Measurements from ENCODE around the gene MILR1. TPM values are rescaled to one million over a fixed set of nuclear protein-coding genes. Genes with fewer than 3 reads are reported as not detected.
A peak's percentile ranks its signal among the peaks of the same experiment; 100 is the strongest.

Gene MILR1
- total and polyA plus RNA-seq, 4 donors = 1.2 to 3.8 (median 1.9) TPM

DNA sequence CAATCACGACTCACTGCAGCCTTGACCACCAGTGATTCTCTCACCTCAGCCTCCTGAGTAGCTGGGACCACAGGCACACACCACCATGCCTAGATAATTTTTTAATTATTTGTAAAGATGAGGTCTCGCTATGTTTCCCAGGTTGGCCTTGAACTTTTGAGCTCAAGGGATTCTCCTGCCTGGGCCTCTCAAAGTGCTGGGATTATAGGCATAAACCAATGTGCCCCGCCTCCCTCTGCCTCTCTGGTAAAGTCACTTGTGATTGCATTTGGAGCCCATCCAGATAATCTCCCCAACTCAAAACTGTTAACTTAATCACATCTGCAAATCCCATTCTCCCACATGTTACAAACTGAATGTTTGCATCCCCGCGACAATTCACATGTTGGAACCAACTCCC lies 46.4 kb upstream of the MILR1 start:
- TF ChIP-seq, protein P1, sequence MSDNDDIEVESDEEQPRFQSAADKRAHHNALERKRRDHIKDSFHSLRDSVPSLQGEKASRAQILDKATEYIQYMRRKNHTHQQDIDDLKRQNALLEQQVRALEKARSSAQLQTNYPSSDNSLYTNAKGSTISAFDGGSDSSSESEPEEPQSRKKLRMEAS (IDR thresholded peaks at IDR 0.05) = no peak
- TF ChIP-seq, protein P2, sequence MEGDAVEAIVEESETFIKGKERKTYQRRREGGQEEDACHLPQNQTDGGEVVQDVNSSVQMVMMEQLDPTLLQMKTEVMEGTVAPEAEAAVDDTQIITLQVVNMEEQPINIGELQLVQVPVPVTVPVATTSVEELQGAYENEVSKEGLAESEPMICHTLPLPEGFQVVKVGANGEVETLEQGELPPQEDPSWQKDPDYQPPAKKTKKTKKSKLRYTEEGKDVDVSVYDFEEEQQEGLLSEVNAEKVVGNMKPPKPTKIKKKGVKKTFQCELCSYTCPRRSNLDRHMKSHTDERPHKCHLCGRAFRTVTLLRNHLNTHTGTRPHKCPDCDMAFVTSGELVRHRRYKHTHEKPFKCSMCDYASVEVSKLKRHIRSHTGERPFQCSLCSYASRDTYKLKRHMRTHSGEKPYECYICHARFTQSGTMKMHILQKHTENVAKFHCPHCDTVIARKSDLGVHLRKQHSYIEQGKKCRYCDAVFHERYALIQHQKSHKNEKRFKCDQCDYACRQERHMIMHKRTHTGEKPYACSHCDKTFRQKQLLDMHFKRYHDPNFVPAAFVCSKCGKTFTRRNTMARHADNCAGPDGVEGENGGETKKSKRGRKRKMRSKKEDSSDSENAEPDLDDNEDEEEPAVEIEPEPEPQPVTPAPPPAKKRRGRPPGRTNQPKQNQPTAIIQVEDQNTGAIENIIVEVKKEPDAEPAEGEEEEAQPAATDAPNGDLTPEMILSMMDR (IDR thresholded peaks at IDR 0.05; ENCODE audit: low read depth, low read length, missing input control) = no peak
- TF ChIP-seq YY1 (IDR thresholded peaks at IDR 0.05) = no peak
- WGBS = 96% methylated on average over 5 of the region's 5 CpGs
- DNase-seq (ENCODE audit: low spot score) = no peak

DNA sequence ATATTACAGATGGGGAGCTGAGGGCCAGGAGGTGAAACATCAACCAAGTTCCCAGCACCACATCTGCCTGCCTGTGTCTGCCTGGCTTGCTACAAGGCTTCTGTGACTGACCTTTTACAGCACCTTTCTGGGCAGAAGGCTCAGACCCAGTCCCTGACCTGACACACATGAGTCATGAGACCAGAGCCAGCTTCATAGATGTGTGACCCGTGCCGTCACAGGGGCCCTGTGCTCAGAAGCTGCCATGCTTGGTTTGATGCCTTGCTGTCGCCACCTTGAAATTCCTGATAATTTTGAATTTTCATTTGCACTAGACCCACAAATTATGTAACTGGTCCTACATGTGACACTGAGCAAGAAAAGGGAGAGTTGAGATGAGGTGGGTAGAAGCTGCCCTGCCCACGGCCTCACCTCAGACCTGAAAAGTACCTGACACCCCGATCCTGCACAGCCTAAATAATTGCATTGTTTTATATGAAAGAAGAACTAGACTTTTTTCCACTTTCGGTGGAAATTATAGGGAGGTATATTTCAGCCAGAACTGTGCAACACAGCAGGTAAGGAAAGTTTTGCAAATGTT lies 44.9 kb upstream of the MILR1 start:
- DNase-seq (ENCODE audit: low spot score) = no peak
- WGBS = 91% methylated on average over 6 of the region's 6 CpGs

More for the DNA sequence above, 46.4 kb upstream of the MILR1 start:
- no peaks in the 10 kb centered on the region for H3K27me3 ChIP-seq (ENCODE audit: control insufficient read depth in 4 of 4, insufficient read depth in 4 of 4, low read length in 3 of 4)
- no peaks in the 10 kb centered on the region for H3K4me1 ChIP-seq (ENCODE audit: control insufficient read depth in 4 of 4, insufficient read depth in 4 of 4, low read length in 3 of 4)
- no peak overlapping the region for H3K4me3 ChIP-seq (ENCODE audit: low read depth in 1 of 3, low read length in 3 of 3)
- H3K36me3 ChIP-seq (ENCODE audit: control insufficient read depth in 4 of 4, insufficient read depth in 3 of 4, low read depth in 1 of 4, low read length in 3 of 4) = no peaks in the 10 kb centered on the region
- no peak overlapping the region for H3K9ac ChIP-seq (ENCODE audit: low read depth in 1 of 2, low read length in 2 of 2)
- no peaks in the 10 kb centered on the region for H3K9me3 ChIP-seq (ENCODE audit: control insufficient read depth in 4 of 4, low read length in 3 of 4)
- no peak overlapping the region for H3K27ac ChIP-seq (ENCODE audit: low read depth in 1 of 2, low read length in 2 of 2)

More for the DNA sequence above, 44.9 kb upstream of the MILR1 start:
- no peaks in the 10 kb centered on the region for H3K4me1 ChIP-seq (ENCODE audit: control insufficient read depth in 4 of 4, insufficient read depth in 4 of 4, low read length in 3 of 4)
- no peaks in the 10 kb centered on the region for H3K9me3 ChIP-seq (ENCODE audit: control insufficient read depth in 4 of 4, low read length in 3 of 4)
- H3K9ac ChIP-seq (ENCODE audit: low read depth in 1 of 2, low read length in 2 of 2) = no peak overlapping the region
- H3K4me3 ChIP-seq (ENCODE audit: low read depth in 1 of 3, low read length in 3 of 3) = no peak overlapping the region
- TF ChIP-seq RAD21 (IDR thresholded peaks at IDR 0.05) (no peak), SP1 (IDR thresholded peaks at IDR 0.05) (no peak), HNF4G (IDR thresholded peaks at IDR 0.05) (no peak), YY1 (IDR thresholded peaks at IDR 0.05) (no peak), NR2F2 (IDR thresholded peaks at IDR 0.05) (no peak), FOXA1 (IDR thresholded peaks at IDR 0.05) (no peak), RXRA (IDR thresholded peaks at IDR 0.05) (no peak), JUND (IDR thresholded peaks at IDR 0.05) (no peak)
- TF ChIP-seq, protein P2 (IDR thresholded peaks at IDR 0.05; ENCODE audit: low read depth, low read length, missing input control) = no peak
- TF ChIP-seq, protein P1 (IDR thresholded peaks at IDR 0.05) = no peak
- TF ChIP-seq, protein P3, sequence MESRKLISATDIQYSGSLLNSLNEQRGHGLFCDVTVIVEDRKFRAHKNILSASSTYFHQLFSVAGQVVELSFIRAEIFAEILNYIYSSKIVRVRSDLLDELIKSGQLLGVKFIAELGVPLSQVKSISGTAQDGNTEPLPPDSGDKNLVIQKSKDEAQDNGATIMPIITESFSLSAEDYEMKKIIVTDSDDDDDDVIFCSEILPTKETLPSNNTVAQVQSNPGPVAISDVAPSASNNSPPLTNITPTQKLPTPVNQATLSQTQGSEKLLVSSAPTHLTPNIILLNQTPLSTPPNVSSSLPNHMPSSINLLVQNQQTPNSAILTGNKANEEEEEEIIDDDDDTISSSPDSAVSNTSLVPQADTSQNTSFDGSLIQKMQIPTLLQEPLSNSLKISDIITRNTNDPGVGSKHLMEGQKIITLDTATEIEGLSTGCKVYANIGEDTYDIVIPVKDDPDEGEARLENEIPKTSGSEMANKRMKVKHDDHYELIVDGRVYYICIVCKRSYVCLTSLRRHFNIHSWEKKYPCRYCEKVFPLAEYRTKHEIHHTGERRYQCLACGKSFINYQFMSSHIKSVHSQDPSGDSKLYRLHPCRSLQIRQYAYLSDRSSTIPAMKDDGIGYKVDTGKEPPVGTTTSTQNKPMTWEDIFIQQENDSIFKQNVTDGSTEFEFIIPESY (IDR thresholded peaks at IDR 0.05) = no peak
- TF ChIP-seq, protein P4, sequence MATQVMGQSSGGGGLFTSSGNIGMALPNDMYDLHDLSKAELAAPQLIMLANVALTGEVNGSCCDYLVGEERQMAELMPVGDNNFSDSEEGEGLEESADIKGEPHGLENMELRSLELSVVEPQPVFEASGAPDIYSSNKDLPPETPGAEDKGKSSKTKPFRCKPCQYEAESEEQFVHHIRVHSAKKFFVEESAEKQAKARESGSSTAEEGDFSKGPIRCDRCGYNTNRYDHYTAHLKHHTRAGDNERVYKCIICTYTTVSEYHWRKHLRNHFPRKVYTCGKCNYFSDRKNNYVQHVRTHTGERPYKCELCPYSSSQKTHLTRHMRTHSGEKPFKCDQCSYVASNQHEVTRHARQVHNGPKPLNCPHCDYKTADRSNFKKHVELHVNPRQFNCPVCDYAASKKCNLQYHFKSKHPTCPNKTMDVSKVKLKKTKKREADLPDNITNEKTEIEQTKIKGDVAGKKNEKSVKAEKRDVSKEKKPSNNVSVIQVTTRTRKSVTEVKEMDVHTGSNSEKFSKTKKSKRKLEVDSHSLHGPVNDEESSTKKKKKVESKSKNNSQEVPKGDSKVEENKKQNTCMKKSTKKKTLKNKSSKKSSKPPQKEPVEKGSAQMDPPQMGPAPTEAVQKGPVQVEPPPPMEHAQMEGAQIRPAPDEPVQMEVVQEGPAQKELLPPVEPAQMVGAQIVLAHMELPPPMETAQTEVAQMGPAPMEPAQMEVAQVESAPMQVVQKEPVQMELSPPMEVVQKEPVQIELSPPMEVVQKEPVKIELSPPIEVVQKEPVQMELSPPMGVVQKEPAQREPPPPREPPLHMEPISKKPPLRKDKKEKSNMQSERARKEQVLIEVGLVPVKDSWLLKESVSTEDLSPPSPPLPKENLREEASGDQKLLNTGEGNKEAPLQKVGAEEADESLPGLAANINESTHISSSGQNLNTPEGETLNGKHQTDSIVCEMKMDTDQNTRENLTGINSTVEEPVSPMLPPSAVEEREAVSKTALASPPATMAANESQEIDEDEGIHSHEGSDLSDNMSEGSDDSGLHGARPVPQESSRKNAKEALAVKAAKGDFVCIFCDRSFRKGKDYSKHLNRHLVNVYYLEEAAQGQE (IDR thresholded peaks at IDR 0.05) = no peak
- peak overlapping the region in 1 of 2 donors; percentile 37 for H3K27ac ChIP-seq (ENCODE audit: low read depth in 1 of 2, low read length in 2 of 2)
- H3K36me3 ChIP-seq (ENCODE audit: control insufficient read depth in 4 of 4, insufficient read depth in 3 of 4, low read depth in 1 of 4, low read length in 3 of 4) = no peaks in the 10 kb centered on the region
- no peaks in the 10 kb centered on the region for H3K27me3 ChIP-seq (ENCODE audit: control insufficient read depth in 4 of 4, insufficient read depth in 4 of 4, low read length in 3 of 4)

All from liver (tissue), 9 donors.